Activated T-cell treated with anti-CD3 and anti-CD28 coated beads for 24 hours (primary cell): Measurements from ENCODE around the gene CS.

Experiments
- DNase-seq: peaks from one replicate; pipeline ENCODE4 v3.0.0-alpha.2; 2020; ENCODE audit warnings: low read depth

The CS gene

DNA sequence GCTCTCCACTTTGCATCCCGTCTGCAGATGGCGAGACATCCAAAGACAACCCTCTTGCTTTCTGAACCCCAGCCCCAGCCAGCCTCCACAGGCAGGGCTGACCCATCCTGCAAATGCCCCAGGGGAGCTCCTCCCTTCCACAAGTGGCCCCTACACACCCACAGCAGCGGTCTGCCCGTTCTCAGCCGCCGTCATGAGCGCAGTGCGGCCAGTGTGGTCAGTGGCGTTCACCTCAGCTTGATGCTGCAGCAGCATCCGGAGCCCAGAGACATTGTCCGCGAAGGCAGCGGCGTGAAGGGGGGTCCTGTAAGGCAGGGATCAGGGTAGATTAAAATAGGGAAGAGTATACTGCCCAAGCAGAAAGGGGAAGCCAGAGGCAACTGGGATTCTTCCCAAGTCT lies 55.6 kb downstream of the CS start:
- no peak for DNase-seq

DNA sequence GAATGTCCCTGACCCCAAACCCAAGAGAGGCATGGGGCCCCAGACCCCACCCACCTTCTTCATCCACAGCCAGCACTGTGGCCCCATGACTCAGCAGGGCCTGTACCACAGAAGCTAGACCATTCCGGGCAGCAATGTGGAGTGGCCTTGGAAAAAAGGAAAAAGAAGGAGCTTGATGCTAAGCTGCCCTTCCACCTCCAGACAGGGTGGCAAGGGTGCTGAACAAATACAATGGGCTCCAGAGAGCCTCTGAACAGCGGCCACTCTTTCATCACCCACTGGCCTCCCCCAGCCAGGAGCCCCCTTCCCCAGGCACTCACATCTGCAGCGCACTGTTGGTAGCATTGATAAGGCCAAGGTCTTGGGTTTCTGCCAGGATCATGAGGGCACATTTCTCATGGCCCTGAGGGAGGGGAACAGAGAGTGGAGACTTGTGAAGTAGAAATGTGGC lies 56.4 kb downstream of the CS start:
- no peak for DNase-seq

DNA sequence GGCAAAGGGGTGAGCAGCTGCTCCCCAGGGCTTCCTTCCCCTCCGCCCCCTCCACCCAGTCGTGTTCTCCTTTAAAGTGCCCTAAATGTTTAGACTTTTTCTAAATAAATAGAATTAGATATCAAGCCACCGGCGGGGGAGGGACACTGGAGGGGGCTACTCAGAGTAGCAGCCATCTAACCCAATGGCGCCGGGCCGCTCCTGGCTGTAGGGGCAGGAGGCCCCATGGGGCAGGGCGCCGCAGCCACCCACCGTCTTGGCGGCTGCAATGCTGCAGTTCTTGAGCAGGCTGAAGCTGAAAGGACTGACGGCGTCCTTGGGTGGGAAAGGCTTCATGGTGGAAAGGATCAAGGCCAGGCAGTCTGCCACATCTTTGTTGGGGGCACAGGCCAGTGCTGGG lies 57.1 kb downstream of the CS start:
- DNase-seq = no peak

DNA sequence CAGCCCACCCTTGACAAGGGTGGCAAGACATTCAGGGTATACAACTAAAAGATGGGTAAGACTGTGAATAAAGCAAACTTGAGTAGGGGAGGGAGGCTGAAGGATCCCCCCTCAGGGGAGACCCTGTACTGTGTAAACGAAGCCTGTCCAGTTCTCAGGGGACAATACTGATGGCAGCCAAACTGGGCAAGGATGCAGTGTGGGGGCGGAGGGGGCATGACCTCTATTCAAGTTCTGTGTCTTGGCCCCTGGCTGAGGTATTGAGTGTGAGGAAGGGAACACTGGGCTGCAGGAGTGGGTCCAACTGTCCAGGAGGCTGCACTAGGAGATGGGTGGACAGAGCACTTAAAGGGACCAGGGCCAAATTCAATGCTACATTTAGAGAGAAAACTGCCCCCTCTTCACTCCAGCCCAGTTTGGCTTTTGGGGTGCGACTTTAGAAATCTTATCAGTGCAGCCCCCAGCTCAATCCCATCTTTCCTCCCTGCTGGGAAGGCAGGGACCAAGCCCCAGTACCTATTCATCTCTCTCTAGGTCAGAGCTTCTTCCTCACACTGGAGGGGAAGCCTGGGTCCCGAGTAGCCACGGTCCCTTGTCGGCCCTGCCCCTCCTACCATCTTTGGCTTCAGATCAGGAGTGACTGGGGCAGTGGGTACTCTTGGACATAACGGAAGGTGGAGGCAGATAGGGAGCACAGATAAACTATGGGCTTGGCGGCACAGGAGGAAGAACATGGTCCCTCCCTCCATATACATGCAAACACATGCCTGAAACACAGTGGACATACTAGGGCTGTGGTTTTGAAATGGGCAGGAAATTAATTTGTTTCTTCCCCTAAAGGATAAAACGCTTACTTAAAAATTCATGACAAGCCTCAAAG lies 58.5 kb downstream of the CS start:
- DNase-seq = no peak

DNA sequence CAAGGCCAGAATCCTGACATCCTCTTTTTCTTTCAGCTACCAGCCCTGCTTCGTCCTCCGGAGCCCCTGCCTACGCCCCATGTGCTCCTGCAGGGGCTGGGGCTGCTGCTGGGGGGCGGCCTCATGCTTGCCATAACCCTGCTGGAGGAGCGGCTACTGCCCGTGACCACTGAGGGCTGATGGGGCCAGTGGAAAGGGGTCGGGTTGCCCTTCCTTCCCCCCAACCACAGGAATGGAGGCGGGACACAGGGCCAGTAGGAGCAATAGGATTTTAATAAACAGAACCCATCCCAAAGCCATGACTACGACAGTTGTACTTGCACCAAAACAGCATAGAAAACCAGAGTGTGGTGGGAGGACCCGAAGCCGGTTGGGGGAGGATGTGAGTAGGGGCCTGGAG lies 62.6 kb downstream of the CS start:
- DNase-seq = no peak

DNA sequence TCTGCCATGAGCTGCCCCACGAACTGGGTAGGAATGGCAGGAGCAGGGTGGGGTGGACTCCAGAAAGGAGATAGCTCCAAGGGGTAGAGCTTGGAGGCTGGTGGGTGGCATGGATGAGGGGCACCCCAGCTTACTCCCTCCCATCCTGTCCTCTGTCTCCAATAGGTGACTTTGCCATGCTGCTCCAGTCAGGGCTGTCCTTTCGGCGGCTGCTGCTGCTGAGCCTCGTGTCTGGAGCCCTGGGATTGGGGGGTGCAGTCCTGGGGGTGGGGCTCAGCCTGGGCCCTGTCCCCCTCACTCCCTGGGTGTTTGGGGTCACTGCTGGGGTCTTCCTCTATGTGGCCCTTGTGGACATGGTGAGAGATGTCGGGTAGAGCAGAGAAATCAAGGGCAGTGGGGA lies 63.1 kb downstream of the CS start:
- no peak for DNase-seq

DNA sequence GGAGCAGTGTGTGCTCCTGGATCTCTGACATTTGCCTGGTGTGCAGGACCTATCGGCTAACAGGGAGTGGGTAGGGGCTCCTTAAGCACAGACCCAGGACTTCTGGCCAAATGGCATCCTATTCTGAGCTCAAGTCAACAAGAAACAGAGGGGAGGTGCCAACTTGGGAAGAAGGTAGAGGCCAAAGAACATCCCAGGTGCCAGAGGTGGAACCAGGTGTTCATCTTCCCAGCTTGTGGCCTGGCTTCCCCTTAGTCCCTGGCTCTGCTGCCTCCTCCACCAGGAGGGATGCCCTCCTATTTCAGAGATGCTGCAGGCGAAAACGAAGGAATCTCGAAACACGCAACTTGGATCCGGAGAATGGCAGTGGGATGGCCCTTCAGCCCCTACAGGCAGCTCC lies 64.0 kb downstream of the CS start:
- no peak for DNase-seq

DNA sequence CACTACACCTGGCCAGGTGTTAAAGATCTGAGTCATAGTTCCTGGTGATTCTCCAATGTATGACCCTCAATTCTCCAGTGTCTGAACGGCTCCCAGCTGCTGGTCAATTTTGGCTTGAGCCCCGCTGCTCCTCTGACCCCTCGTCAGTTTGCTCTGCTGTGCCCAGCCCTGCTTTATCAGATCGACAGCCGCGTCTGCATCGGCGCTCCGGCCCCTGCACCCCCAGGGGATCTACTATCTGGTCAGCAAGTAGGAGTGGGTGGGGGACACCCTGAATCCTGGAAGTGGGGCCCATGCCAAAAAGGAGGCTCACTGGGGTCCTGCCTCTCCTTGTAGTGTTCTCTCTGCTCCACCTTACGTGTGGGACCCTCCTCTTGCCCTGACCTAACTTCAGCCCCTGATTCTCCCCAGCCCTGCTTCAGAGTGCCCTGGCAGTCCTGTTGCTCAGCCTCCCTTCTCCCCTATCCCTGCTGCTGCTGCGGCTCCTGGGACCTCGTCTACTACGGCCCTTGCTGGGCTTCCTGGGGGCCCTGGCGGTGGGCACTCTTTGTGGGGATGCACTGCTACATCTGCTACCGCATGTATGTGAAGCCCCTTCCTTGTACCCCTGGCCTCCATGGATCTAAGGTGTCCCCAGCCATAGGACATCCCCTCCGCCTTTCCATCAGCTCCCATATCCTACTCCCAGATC lies 65.2 kb downstream of the CS start:
- no peak for DNase-seq

DNA sequence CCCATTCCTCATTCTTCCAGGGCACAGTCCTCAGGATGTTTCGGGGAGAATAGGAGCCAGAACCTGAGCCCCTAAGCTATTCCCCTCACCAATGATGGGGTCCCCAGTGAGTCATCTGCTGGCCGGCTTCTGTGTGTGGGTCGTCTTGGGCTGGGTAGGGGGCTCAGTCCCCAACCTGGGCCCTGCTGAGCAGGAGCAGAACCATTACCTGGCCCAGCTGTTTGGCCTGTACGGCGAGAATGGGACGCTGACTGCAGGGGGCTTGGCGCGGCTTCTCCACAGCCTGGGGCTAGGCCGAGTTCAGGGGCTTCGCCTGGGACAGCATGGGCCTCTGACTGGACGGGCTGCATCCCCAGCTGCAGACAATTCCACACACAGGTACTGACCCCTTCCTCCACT lies 68.9 kb downstream of the CS start:
- DNase-seq = no peak

DNA sequence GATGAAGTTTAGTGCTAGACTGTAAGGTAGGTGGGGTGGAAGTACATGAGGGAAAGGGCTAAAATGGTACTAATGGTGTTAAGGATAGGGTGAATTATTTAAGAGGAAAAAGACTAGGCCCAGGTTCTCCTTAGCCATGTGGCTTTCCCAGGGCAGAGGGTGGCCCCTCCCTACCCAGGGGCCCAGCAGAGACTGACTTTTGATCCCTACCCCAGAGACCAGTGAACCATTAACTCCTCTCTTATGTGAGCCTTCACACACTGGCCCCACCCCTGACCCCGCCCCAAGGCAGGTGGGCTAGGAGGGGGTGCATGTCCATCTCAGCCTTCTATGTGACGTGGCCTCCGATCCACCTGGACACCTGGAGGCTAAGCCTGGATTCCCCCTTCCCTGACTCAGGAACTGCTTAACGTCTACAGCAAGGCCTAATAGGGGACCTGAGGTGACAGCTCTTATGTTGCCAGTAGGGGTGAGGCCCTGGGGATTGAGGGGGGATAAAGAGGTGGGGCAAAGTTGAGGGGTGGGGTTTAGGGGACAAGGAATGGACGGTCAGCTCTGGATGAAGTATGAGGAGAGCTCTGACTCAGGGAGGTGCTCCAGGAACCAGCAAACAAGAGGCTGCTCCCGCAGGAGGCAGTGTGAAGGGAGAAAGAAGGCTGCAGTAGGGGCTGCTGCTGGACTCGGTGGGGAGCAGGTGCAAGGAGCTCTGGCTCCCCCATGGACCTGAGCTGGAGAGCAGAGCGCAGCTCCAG lies 69.5 kb downstream of the CS start:
- DNase-seq = no peak

DNA sequence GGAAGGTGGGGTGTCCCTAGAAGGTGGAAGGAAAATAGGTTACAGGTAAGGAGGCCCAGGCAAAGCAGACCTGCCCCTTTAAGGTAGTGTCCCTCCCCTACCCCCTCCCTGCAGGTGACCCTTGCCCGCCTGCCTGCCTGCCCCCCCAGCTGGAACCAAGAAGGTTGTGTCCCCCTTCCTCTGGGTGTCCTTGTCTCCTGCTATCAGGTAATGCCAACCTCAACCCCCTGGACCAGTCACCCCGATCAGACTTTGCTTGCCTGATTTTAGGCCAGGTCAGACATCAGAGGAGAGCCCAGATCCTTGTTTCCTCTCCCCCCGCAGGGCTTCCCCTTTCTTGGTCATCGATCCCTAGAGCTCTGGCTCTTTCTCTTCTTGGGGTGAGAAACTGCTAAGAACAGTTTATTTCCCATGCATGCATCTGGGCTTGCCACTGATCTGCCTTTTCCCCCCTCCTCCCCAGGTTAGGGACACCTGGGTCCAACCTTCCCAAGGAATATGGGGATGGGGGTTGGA lies 70.2 kb downstream of the CS start, which contains the start of gene SLC39A5:
SLC39A5 (plus strand) TSS at position 136 of the 516 bp plus-strand sequence. CDS start 1,224 bp downstream, outside the sequence.
- DNase-seq = no peak

DNA sequence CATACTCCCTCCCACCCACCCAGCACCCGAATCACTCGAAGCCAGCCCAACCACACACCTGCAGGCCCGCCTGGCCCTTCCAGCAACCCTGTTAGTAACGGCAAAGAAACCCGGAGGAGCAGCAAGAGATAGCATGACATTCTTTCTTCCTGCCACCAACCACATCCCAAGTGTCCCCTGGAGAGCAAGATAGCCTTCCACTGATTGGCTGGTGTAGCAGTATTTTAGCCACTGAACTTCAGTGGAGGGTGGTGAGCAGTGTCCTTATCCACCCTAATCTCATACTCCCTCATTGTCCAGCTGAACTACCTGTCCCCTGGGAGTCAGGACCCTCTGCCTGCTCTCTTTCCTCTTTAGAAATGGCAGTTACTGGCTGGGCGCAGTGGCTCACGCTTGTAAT lies 71.0 kb downstream of the CS start:
- DNase-seq = no peak

DNA sequence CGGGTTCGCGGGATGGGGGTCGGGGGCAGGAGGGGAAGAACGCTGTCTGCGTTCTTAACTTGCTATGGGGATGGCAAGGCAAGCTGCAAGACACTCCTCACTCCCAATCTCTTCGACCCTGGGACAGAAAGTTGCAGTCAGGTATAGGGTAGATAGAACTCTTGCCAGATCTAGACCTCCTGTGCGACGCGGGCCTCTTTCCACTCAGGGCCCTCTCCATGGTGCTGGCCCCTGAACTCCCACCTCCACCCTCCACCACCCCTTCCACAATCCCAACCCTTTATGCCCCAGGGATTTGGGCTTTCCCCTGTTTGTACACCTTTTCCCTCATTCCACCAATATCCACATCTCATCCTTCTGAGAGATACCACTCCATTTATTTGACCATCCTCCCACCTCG lies 75.2 kb downstream of the CS start:
- no peak for DNase-seq

DNA sequence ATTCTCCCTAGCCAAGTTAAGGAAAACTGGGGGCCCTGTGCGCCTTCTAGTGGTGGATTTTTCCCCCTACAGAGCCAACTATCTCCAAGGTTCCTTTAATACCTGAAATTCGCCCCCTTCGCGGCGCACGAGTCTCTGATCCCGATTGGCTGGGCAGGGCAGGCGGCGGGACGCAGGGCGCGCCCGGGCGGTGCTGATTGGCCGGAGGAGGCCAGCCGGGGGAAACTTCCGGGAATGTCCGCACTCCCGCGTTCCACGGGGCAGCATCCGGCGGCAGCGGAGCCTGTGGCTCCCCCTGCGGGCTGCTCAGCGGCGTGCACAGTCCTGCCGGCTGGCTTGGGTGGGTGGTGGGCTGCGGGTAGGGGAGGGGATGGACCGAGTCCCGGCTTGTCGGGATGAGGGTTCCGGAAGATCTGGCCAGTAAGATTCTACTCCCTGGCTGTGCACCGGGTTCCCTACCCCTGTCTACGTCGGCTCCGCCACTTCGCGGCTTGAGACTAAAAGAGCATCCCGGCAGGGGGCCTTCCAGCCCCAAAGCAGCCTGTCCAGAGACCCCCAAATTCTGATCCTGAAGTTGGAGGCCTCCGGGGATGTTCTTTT lies 75.9 kb downstream of the CS start, which contains the start of gene NABP2:
NABP2 (plus strand) TSS at position 241 of the 600 bp plus-strand sequence. CDS start 515 bp downstream, outside the sequence.
- peak; percentile 95 for DNase-seq

DNA sequence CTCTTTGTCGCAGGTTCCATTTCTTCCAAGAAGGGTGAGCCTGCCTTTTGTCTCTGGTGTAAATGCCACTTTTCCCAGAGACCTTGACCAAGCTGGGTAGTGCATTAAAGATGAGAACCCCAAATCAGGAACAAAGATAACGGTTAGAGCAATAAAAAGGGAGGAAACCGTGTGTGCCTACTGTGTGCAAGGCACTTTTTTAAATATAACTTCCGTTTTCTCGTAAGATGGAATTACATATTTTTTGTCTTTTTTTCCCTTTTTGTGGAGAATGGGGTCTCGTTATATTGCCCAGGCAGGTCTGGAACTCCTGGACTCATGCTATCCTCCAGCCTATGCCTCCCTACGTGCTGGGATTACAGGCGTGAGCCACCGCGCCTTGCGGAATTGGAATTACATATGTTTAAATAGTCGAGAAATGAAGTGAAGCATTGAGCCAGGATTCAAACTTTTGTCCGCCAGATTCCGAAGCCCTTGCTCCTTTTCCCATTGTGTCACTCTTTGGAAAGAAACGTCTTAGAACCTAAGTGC lies 76.5 kb downstream of the CS start:
- DNase-seq = no peak

DNA sequence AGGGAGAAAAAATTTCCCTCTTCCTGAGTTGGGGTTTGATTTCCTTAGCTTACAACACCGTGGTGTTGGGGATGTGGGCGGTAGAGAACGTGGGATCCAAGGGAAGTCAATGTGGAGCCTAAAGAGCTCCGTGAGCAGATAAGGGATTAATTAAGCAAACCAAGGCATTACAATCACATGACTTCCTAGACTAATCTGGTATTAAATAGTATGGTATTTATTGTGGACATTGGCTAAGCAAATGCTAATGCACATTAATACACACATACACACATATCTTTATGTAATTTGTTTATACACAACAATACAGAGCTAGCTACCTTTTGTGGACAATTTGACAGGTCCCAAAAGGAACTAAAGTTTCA lies 77.6 kb downstream of the CS start:
- DNase-seq = no peak

DNA sequence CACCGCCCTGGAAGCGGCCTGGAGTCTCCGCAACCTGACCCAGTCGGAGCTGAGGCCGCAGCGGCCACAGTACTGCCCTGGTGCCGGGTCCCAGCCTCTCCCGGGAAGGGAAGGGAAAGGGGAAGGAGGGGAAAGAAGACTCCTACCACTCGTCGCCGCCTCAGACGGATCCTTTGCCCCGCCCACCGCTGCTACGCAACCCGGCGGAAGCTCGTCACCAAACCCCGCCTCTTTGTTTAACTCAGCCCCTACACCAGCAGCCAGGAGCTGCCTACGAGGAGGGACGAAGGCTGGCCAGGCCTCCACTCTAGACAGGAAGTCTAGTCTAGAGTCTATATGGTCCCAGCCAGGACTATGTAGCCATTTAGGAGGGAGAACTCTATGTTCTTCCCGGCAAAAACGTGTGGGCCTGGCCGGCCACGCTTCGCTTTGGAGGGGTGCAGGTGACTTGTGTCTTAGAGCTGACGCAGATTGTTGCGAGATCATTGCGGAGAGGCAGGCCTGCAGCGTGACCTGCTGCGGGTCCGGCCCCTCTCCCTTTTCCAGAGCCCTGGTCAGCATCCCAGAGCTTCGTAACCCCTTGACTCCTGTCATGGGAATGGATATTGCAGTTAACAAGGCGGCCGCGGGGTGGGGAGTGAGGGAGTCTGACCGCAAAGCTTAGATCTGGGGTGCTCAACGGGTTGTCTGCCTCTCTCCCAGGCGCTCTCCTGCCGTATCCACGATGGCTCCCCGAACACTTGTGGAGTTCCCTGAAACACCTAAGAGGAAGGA lies 78.2 kb downstream of the CS start, which contains the start of gene RNF41:
RNF41 (minus strand) TSS at position 166 of the 774 bp plus-strand sequence. CDS start 7,875 bp downstream, outside the sequence.
- DNase-seq = peak; percentile 89
